ENCODE data around the gene SPART. TPM values are rescaled to one million over a fixed set of nuclear protein-coding genes. Genes with fewer than 3 reads are reported as not detected.

SPART gene
- total and polyA plus RNA-seq, 9 of the 15 experiments (the other 6 are each of a cell fraction or from before 2014, with no cell fraction given): 18.7 to 79.0 (median 41.0) TPM

DNA sequence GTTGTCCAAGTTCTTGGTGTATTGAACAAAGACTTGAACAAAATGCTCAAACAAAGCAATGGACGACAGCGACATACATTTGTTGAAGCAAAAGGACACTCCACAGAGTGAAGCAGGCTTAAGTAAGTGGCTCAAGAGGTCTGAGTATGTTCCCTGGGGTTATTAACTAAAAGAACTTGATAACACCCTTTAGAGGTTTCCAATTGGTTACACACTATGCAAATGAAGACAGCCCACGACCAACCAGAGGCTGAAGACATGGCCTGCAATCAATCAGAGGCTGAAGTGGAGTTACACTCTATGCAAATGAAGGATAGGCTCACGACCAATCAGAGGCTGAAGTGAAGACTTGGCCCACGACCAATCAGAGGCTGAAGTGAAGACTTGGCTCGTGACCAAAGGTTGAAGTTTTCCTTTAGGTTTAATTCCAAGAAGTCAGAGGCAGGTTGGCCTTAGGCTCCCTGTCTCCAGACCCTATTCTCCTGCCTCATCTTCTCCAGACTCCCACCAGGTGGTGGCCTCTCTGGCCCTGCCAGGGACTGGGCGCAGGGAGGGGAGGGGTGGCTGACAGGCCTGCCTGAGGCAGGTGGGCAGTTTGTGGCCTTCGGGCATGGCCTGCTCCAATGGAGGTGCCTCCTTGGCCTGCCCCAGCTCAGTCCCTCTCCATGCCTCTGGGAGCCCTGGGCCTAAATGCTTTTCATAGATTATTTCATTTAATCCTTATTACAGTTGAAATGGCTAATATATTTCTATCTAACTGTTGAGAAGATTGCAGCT lies 86.6 kb downstream of the SPART start (continued):
- TF ChIP-seq, protein P1, sequence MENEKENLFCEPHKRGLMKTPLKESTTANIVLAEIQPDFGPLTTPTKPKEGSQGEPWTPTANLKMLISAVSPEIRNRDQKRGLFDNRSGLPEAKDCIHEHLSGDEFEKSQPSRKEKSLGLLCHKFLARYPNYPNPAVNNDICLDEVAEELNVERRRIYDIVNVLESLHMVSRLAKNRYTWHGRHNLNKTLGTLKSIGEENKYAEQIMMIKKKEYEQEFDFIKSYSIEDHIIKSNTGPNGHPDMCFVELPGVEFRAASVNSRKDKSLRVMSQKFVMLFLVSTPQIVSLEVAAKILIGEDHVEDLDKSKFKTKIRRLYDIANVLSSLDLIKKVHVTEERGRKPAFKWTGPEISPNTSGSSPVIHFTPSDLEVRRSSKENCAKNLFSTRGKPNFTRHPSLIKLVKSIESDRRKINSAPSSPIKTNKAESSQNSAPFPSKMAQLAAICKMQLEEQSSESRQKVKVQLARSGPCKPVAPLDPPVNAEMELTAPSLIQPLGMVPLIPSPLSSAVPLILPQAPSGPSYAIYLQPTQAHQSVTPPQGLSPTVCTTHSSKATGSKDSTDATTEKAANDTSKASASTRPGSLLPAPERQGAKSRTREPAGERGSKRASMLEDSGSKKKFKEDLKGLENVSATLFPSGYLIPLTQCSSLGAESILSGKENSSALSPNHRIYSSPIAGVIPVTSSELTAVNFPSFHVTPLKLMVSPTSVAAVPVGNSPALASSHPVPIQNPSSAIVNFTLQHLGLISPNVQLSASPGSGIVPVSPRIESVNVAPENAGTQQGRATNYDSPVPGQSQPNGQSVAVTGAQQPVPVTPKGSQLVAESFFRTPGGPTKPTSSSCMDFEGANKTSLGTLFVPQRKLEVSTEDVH (IDR thresholded peaks at IDR 0.05; ENCODE audit: low read depth, partially characterized antibody): no peak
- TF ChIP-seq ETS2 (tag; IDR thresholded peaks at IDR 0.05; ENCODE audit: borderline replicate concordance, poor library complexity, severe bottlenecking) (no peak), TOE1 (IDR thresholded peaks at IDR 0.05; ENCODE audit: borderline replicate concordance) (no peak), TOE1 (CRISPR knock-in tag; IDR thresholded peaks at IDR 0.05; ENCODE audit: borderline replicate concordance, low read depth) (no peak), ZNF175 (CRISPR knock-in tag; IDR thresholded peaks at IDR 0.05; ENCODE audit: low read depth) (no peak)

DNA sequence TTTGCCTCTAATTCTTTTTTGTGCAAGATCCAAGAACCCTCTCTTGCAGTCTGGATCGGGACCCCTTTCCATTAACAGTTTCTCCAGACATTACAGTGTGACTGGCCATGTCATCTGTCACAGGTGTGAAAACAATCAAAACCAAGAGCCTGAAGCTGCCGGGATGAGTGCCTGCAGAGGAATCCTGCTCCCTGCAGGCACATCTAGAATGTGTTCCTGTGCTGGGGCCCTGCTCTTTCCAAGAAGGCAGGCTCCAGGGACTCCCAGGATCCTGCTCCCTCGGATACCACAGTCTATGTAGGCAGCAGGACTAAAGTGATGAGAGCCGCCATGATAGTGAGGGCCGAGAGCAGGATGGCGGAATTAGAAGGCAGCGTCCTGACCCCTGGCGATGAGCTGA lies 87.4 kb downstream of the SPART start:
- Histone ChIP-seq H3K4me1 (replicated peaks in 1 of 2; ENCODE audit: control insufficient read depth in 2 of 2, insufficient read depth in 2 of 2, low read length in 2 of 2) (peaks cover 0 to 3% of the 10 kb centered on the region in 2 experiments; a peak in 1 of 5 replicates), H3K4me3 (no peak overlapping the region), H3K79me2 (ENCODE audit: control insufficient read depth, insufficient read depth, low read length) (no peaks in the 10 kb centered on the region), H3K36me3 (ENCODE audit: control insufficient read depth, insufficient read depth, low read length) (no peaks in the 10 kb centered on the region), H3K9me3 (replicated peaks; ENCODE audit: control insufficient read depth, insufficient read depth, low read depth, low read length) (no peaks in the 10 kb centered on the region), H3K27ac (ENCODE audit: extremely low read depth, low read depth, low read length) (no peak overlapping the region), H2AFZ (ENCODE audit: low read depth, low read length) (no peak overlapping the region), H3K9ac (ENCODE audit: insufficient read depth in 1 of 2, low read depth in 2 of 2, low read length in 2 of 2) (no peak overlapping the region), H3K4me2 (ENCODE audit: insufficient read depth, low read length) (no peak overlapping the region), H3K9me1 (ENCODE audit: control insufficient read depth, insufficient read depth, low read length) (no peaks in the 10 kb centered on the region), H4K20me1 (replicated peaks; ENCODE audit: control insufficient read depth, insufficient read depth, low read length) (no peaks in the 10 kb centered on the region), H3K27me3 (ENCODE audit: control insufficient read depth in 2 of 2, insufficient read depth in 2 of 2, low read length in 2 of 2) (no peaks in the 10 kb centered on the region)
- ATAC-seq (no peak), DNase-seq (ENCODE audit: extremely low read depth in 1 of 4, low spot score in 3 of 4) (no peak), FAIRE-seq (no peak)
- intact Hi-C loops (cut with micrococcal nuclease) (no loop called here), in situ Hi-C loops (cut with MboI) (no loop called here)
- POLR2A ChIA-PET: no interaction called here
- BruUV-seq (replicated peaks): no TSS peak
- CTCF ChIA-PET (ENCODE audit: low intra/inter-chr PET ratio): no interaction called here
- WGBS (ENCODE audit: insufficient coverage, low coverage, missing lambda C conversion rate): 93% methylated on average over 5 of the region's 8 CpGs
- no peak for TF ChIP-seq YY1 (IDR thresholded peaks at IDR 0.05; ENCODE audit: borderline replicate concordance in 1 of 3, control insufficient read depth in 1 of 3, extremely low read depth in 1 of 3, insufficient read depth in 3 of 3, insufficient read length in 1 of 3, insufficient replicate concordance in 2 of 3, low read depth in 1 of 3, low read length in 2 of 3)
- no peak for TF ChIP-seq SRSF9 (IDR thresholded peaks at IDR 0.05; ENCODE audit: borderline replicate concordance, low read depth, low read length)
- TF ChIP-seq, protein P2, sequence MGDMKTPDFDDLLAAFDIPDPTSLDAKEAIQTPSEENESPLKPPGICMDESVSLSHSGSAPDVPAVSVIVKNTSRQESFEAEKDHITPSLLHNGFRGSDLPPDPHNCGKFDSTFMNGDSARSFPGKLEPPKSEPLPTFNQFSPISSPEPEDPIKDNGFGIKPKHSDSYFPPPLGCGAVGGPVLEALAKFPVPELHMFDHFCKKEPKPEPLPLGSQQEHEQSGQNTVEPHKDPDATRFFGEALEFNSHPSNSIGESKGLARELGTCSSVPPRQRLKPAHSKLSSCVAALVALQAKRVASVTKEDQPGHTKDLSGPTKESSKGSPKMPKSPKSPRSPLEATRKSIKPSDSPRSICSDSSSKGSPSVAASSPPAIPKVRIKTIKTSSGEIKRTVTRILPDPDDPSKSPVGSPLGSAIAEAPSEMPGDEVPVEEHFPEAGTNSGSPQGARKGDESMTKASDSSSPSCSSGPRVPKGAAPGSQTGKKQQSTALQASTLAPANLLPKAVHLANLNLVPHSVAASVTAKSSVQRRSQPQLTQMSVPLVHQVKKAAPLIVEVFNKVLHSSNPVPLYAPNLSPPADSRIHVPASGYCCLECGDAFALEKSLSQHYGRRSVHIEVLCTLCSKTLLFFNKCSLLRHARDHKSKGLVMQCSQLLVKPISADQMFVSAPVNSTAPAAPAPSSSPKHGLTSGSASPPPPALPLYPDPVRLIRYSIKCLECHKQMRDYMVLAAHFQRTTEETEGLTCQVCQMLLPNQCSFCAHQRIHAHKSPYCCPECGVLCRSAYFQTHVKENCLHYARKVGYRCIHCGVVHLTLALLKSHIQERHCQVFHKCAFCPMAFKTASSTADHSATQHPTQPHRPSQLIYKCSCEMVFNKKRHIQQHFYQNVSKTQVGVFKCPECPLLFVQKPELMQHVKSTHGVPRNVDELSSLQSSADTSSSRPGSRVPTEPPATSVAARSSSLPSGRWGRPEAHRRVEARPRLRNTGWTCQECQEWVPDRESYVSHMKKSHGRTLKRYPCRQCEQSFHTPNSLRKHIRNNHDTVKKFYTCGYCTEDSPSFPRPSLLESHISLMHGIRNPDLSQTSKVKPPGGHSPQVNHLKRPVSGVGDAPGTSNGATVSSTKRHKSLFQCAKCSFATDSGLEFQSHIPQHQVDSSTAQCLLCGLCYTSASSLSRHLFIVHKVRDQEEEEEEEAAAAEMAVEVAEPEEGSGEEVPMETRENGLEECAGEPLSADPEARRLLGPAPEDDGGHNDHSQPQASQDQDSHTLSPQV (IDR thresholded peaks at IDR 0.05): no peak
- no peak for TF ChIP-seq MTA2 (IDR thresholded peaks at IDR 0.05; ENCODE audit: low read depth)
- no peak for TF ChIP-seq YBX1 (IDR thresholded peaks at IDR 0.05)
- no peak for TF ChIP-seq CXXC5 (CRISPR knock-in tag; IDR thresholded peaks at IDR 0.05)

Measured in K562 (cell line).